MCF 10A (cell line): ENCODE data around the gene SST. TPM values are rescaled to one million over a fixed set of nuclear protein-coding genes. Genes with fewer than 3 reads are reported as not detected.

Experiments
- Bru-seq: library from RNA; stranded (reverse); fragments of 400-500 nt; gene quantifications from one replicate; lab custom pipeline; 2021; lab: Mats Ljungman, UMichigan
- BruChase-seq, 2 experiments: library from RNA; stranded (reverse); fragments of 400-500 nt; gene quantifications; one replicate each; lab custom pipeline; 2021; lab: Mats Ljungman, UMichigan
- BruUV-seq: library from RNA; stranded (reverse); fragments of 400-500 nt; replicated peaks from 2 replicates; lab custom pipeline; 2021; lab: Mats Ljungman, UMichigan
- CTCF ChIA-PET: fragments of 300-600 bp; sonication (Branson Sonifier 250); formaldehyde crosslinking; extraction: SDS; loops from one replicate; lab custom pipeline; 2021; ENCODE audit warnings: antibody characterized with exemption, inconsistent platforms; lab: Yijun Ruan, JAX
- POLR2A ChIA-PET: fragments of 300-600, 350-650 bp; sonication (Branson Sonifier 250); formaldehyde crosslinking; extraction: SDS; loops from one replicate; lab custom pipeline; 2020; ENCODE audit warnings: antibody characterized with exemption, inconsistent platforms; lab: Yijun Ruan, JAX
- DNase-seq: peaks from one replicate; pipeline ENCODE4 v3.0.0-alpha.2; 2018; ENCODE audit not compliant: unreplicated experiment
- H3K27ac Mint-ChIP-seq: one replicate; pipeline ENCODE4 v1.8.0; 2022; ENCODE audit warnings: mild to moderate bottlenecking, low read depth, mixed read lengths; ENCODE audit not compliant: unreplicated experiment
- H3K27me3 Mint-ChIP-seq: one replicate; pipeline ENCODE4 v1.8.0; 2022; ENCODE audit warnings: mixed read lengths; ENCODE audit not compliant: insufficient read depth, unreplicated experiment
- H3K36me3 Mint-ChIP-seq: one replicate; pipeline ENCODE4 v1.8.0; 2022; ENCODE audit warnings: mild to moderate bottlenecking, moderate library complexity, mixed read lengths; ENCODE audit not compliant: insufficient read depth, unreplicated experiment
- H3K4me1 Mint-ChIP-seq: one replicate; pipeline ENCODE4 v1.8.0; 2022; ENCODE audit warnings: mixed read lengths; ENCODE audit not compliant: insufficient read depth, unreplicated experiment
- H3K4me3 Mint-ChIP-seq: one replicate; pipeline ENCODE4 v1.8.0; 2022; ENCODE audit warnings: mild to moderate bottlenecking, moderate library complexity, mixed read lengths; ENCODE audit not compliant: unreplicated experiment
- H3K9me3 Mint-ChIP-seq: one replicate; pipeline ENCODE4 v1.8.0; 2022; ENCODE audit warnings: mixed read lengths; ENCODE audit not compliant: unreplicated experiment
- CTCF ChIP-seq: fragments of 200-600 bp; IDR thresholded peaks from one replicate; pipeline ENCODE4 v1.8.0; 2022; ENCODE audit warnings: antibody characterized with exemption, mild to moderate bottlenecking; ENCODE audit not compliant: unreplicated experiment
- intact Hi-C: fragments of 100-400 bp; cut with micrococcal nuclease; formaldehyde crosslinking; loops from 2 replicates; pipeline ENCODE4 v1.14.1; 2022
- long read RNA-seq: library from polyadenylated mRNA; stranded (forward); transcript quantifications from one replicate; pipeline ENCODE4 v2.0.0, GENCODE V29; 2022
- total RNA-seq: library from RNA; stranded (reverse); gene quantifications from 2 replicates; pipeline ENCODE4 v1.2.3, GENCODE V29; 2022

Gene SST
- total RNA-seq = not detected in 2 replicates
- not detected for Bru-seq, nascent RNA
- BruChase-seq, experiment 1, labeled RNA remaining after a 6-hour chase = not detected
- not detected for BruChase-seq, experiment 2, labeled RNA remaining after a 2-hour chase
- long read RNA-seq = 0 reads

GRCh38 chr3:187669675-187670504 is at the start of gene SST:
Gene SST, minus strand, starts transcription at chr3:187670394. Its CDS starts 103 bp downstream, at chr3:187670291.
- no peak for TF ChIP-seq CTCF
- H3K4me1 Mint-ChIP-seq = no peaks in the 10 kb centered on the region
- peak; percentile 47 for DNase-seq
- no peaks in the 10 kb centered on the region for H3K9me3 Mint-ChIP-seq
- CTCF ChIA-PET = interaction anchor here (0.6 to 19.7 kb wide), 6 partner anchors 8 to 450 kb away, joined by 3 to 629 read pairs (median 8); no protein-coding TSS in a partner anchor
- POLR2A ChIA-PET = interaction anchor here (0.6 to 1.0 kb wide), 3 partner anchors 9 to 475 kb away, joined by 3 read pairs; no protein-coding TSS in a partner anchor
- no peaks in the 10 kb centered on the region for H3K36me3 Mint-ChIP-seq
- no peak within 1 kb of the TSS for H3K27ac Mint-ChIP-seq
- intact Hi-C loops = no loop called here
- BruUV-seq = no TSS peak
- H3K27me3 Mint-ChIP-seq = peaks cover 83% of the 10 kb centered on the region
- H3K4me3 Mint-ChIP-seq = no peak within 1 kb of the TSS

GRCh38 chr3:187719628-187720336 is 49.6 kb upstream of the SST start:
- no peak for DNase-seq
- BruUV-seq = no TSS peak
- TF ChIP-seq CTCF = no peak
- Mint-ChIP-seq H3K4me1 (no peaks in the 10 kb centered on the region), H3K4me3 (no peak overlapping the region), H3K9me3 (no peaks in the 10 kb centered on the region), H3K27ac (no peak overlapping the region), H3K27me3 (no peaks in the 10 kb centered on the region), H3K36me3 (peaks cover 56% of the 10 kb centered on the region)
- intact Hi-C loops = no loop called here
- ChIA-PET POLR2A (interaction anchor here (0.8 to 1.6 kb wide), 4 partner anchors 11 to 17 kb away, joined by 3 to 6 read pairs (median 4); partner anchors contain the start of gene RTP2), CTCF (interaction anchor here (0.7 to 9.0 kb wide), 5 partner anchors 10 to 607 kb away, joined by 3 to 92 read pairs (median 5); no protein-coding TSS in a partner anchor)

GRCh38 chr3:187718802-187719201 is 48.6 kb upstream of the SST start:
- TF ChIP-seq CTCF = no peak
- Mint-ChIP-seq H3K4me1 (peaks cover 6% of the 10 kb centered on the region), H3K4me3 (no peak overlapping the region), H3K36me3 (peaks cover 47% of the 10 kb centered on the region), H3K27me3 (no peaks in the 10 kb centered on the region), H3K9me3 (no peaks in the 10 kb centered on the region), H3K27ac (no peak overlapping the region)
- DNase-seq = no peak
- intact Hi-C loops = no loop called here
- BruUV-seq = no TSS peak
- ChIA-PET CTCF (interaction anchor here (0.5 to 9.0 kb wide), 9 partner anchors 22 to 870 kb away, joined by 3 to 92 read pairs (median 3); no protein-coding TSS in a partner anchor), POLR2A (interaction anchor here (0.6 to 1.3 kb wide), 3 partner anchors 15 to 554 kb away, joined by 4 to 6 read pairs (median 4); partner anchors contain the start of gene RTP2)
